ENCODE results near the gene KSR2. TPM values are rescaled to one million over a fixed set of nuclear protein-coding genes. Genes with fewer than 3 reads are reported as not detected.

The KSR2 gene
- total and polyA plus RNA-seq, 3 donors from 2014 or later = 2.4 to 3.8 (median 2.4) TPM

- no peaks in the 10 kb centered on the region for H3K36me3 ChIP-seq (ENCODE audit: low read depth, missing control alignments)
- H3K4me1 ChIP-seq = no peaks in the 10 kb centered on the region
- TF ChIP-seq CTCF (IDR thresholded peaks at IDR 0.05) = no peak
- no peak for TF ChIP-seq POLR2A (IDR thresholded peaks at IDR 0.05)
- 80 to 81% methylated on average over 5 of the region's 5 CpGs for WGBS, 2 donors
- no peaks in the 10 kb centered on the region for H3K27me3 ChIP-seq
- H3K4me3 ChIP-seq = no peak overlapping the region
- intact Hi-C loops (cut with DNase I; ENCODE audit: low total_unique reads) = loop anchor here (10.0 kb wide), 1 partner anchor 466 kb away; the partner anchor contains the start of gene NOS1
- H3K9me3 ChIP-seq = no peaks in the 10 kb centered on the region
- DNase-seq = no peak
- H3K27ac ChIP-seq = no peak overlapping the region
Observed at GRCh38 chr12:117830471-117830870, 138.3 kb downstream of the KSR2 start.

- no peak for DNase-seq
- no peaks in the 10 kb centered on the region for H3K36me3 ChIP-seq (ENCODE audit: low read depth, missing control alignments)
- H3K27me3 ChIP-seq = no peaks in the 10 kb centered on the region
- H3K27ac ChIP-seq = no peak overlapping the region
- no peaks in the 10 kb centered on the region for H3K4me1 ChIP-seq
- intact Hi-C loops (cut with DNase I; ENCODE audit: low total_unique reads) = no loop called here
- no peak overlapping the region for H3K4me3 ChIP-seq
- no peak for TF ChIP-seq CTCF (IDR thresholded peaks at IDR 0.05)
- TF ChIP-seq POLR2A (IDR thresholded peaks at IDR 0.05) = no peak
- 95 to 97% methylated on average over 2 of the region's 2 CpGs for WGBS, 2 donors
- no peaks in the 10 kb centered on the region for H3K9me3 ChIP-seq
Observed at GRCh38 chr12:117829108-117829507, 139.7 kb downstream of the KSR2 start.

GRCh38 chr12:117827660-117828059 lies 141.1 kb downstream of the KSR2 start:
- H3K36me3 ChIP-seq (ENCODE audit: low read depth, missing control alignments) = no peaks in the 10 kb centered on the region
- DNase-seq = no peak
- 76 to 93% methylated on average over 2 of the region's 2 CpGs for WGBS, 2 donors
- no peak overlapping the region for H3K27ac ChIP-seq
- no peaks in the 10 kb centered on the region for H3K4me1 ChIP-seq
- no peaks in the 10 kb centered on the region for H3K9me3 ChIP-seq
- H3K27me3 ChIP-seq = no peaks in the 10 kb centered on the region
- intact Hi-C loops (cut with DNase I; ENCODE audit: low total_unique reads) = no loop called here
- TF ChIP-seq POLR2A (IDR thresholded peaks at IDR 0.05) (no peak), CTCF (IDR thresholded peaks at IDR 0.05) (no peak)
- H3K4me3 ChIP-seq = no peak overlapping the region

- no peaks in the 10 kb centered on the region for H3K9me3 ChIP-seq
Observed at GRCh38 chr12:117825827-117826226, 143.0 kb downstream of the KSR2 start.

More at GRCh38 chr12:117825827-117826226, 143.0 kb downstream of the KSR2 start:
- no peaks in the 10 kb centered on the region for H3K27me3 ChIP-seq
- intact Hi-C loops (cut with DNase I; ENCODE audit: low total_unique reads) = no loop called here
- no peaks in the 10 kb centered on the region for H3K36me3 ChIP-seq (ENCODE audit: low read depth, missing control alignments)
- 87 to 98% methylated on average over 3 of the region's 3 CpGs for WGBS, 2 donors
- no peaks in the 10 kb centered on the region for H3K4me1 ChIP-seq
- TF ChIP-seq POLR2A (IDR thresholded peaks at IDR 0.05) = no peak
- no peak for TF ChIP-seq CTCF (IDR thresholded peaks at IDR 0.05)
- DNase-seq = no peak
- H3K27ac ChIP-seq = no peak overlapping the region
- H3K4me3 ChIP-seq = no peak overlapping the region

Measured in testis (tissue), 3 donors.